KMS-11 (cell line): ENCODE measurements around the gene CBFA2T3.

ENCODE experiments used
- H2AFZ ChIP-seq: fragments of 200-600 bp; sonication (generic); 2 replicates; pipeline ENCODE4 v1.6.1; 2016; ENCODE audit warnings: antibody characterized with exemption, mixed run types, low read depth
- H3K27ac ChIP-seq: fragments of 200-600 bp; sonication (generic); 2 replicates; pipeline ENCODE4 v1.6.1; 2016; ENCODE audit warnings: mild to moderate bottlenecking, mixed run types
- H3K27me3 ChIP-seq: fragments of 200-600 bp; sonication (generic); 2 replicates; pipeline ENCODE4 v1.6.1; 2017; ENCODE audit warnings: mild to moderate bottlenecking, low read depth, mixed run types, moderate library complexity; ENCODE audit not compliant: insufficient read depth
- H3K36me3 ChIP-seq: fragments of 200-600 bp; sonication (generic); 2 replicates; pipeline ENCODE4 v1.6.1; 2017; ENCODE audit warnings: mild to moderate bottlenecking, mixed run types; ENCODE audit not compliant: insufficient read depth
- H3K4me1 ChIP-seq: fragments of 200-600 bp; sonication (generic); 2 replicates; pipeline ENCODE4 v1.6.1; 2016; ENCODE audit warnings: mild to moderate bottlenecking, low read depth, mixed run types; ENCODE audit not compliant: poor library complexity, severe bottlenecking
- H3K4me2 ChIP-seq: fragments of 200-600 bp; sonication (generic); 2 replicates; pipeline ENCODE4 v1.7.0; 2016; ENCODE audit warnings: mild to moderate bottlenecking, mixed run types
- H3K4me3 ChIP-seq: fragments of 200-600 bp; sonication (generic); IDR thresholded peaks from 2 replicates; pipeline ENCODE4 v1.6.1; 2017; ENCODE audit warnings: low read depth, low read length, mixed read lengths; ENCODE audit not compliant: insufficient read depth
- H3K79me2 ChIP-seq: fragments of 200-600 bp; sonication (generic); 2 replicates; pipeline ENCODE4 v1.6.1; 2016; ENCODE audit warnings: low read depth, mixed run types; ENCODE audit not compliant: insufficient read depth
- H3K9ac ChIP-seq: fragments of 200-600 bp; sonication (generic); 2 replicates; pipeline ENCODE4 v1.6.1; 2016; ENCODE audit warnings: mild to moderate bottlenecking, mixed run types
- H4K20me1 ChIP-seq: fragments of 200-600 bp; sonication (generic); 2 replicates; pipeline ENCODE4 v1.6.1; 2016; ENCODE audit warnings: mild to moderate bottlenecking, mixed run types; ENCODE audit not compliant: insufficient read depth
- CTCF ChIP-seq: fragments of 200-600 bp; sonication (generic); conservative IDR thresholded peaks from 2 replicates; pipeline ENCODE4 v1.6.1; 2017; ENCODE audit warnings: low read depth, mild to moderate bottlenecking, antibody characterized with exemption, low read length, moderate library complexity, mixed read lengths

Gene CBFA2T3

GRCh38 chr16:88862968-88863367 is 114.0 kb downstream of the CBFA2T3 start:
- Histone ChIP-seq H3K27me3 (peaks cover 28% of the 10 kb centered on the region), H3K36me3 (no peaks in the 10 kb centered on the region; the same call in 1 of the 2 replicates), H4K20me1 (no peaks in the 10 kb centered on the region), H3K9ac (no peak overlapping the region), H3K4me2 (no peak overlapping the region), H2AFZ (no peak overlapping the region), H3K4me1 (peaks cover 3% of the 10 kb centered on the region), H3K4me3 (no peak overlapping the region), H3K27ac (no peak overlapping the region), H3K79me2 (no peaks in the 10 kb centered on the region; the same call in 1 of the 2 replicates)
- TF ChIP-seq CTCF: no peak

GRCh38 chr16:88861359-88861758 is 115.6 kb downstream of the CBFA2T3 start:
- Histone ChIP-seq H3K4me3 (no peak overlapping the region), H2AFZ (no peak overlapping the region), H3K79me2 (no peaks in the 10 kb centered on the region; the same call in 1 of the 2 replicates), H3K4me2 (no peak overlapping the region), H3K27ac (no peak overlapping the region), H3K27me3 (peaks cover 12% of the 10 kb centered on the region; the same call in 1 of the 2 replicates), H4K20me1 (no peaks in the 10 kb centered on the region), H3K4me1 (peaks cover 7% of the 10 kb centered on the region), H3K9ac (no peak overlapping the region), H3K36me3 (no peaks in the 10 kb centered on the region; the same call in 1 of the 2 replicates)
- no peak for TF ChIP-seq CTCF

- Histone ChIP-seq H3K4me2 (no peak overlapping the region), H3K9ac (no peak overlapping the region), H4K20me1 (no peaks in the 10 kb centered on the region), H3K4me3 (no peak overlapping the region), H2AFZ (no peak overlapping the region), H3K27ac (no peak overlapping the region), H3K36me3 (no peaks in the 10 kb centered on the region; the same call in 1 of the 2 replicates), H3K27me3 (no peaks in the 10 kb centered on the region), H3K4me1 (peaks cover 7% of the 10 kb centered on the region), H3K79me2 (no peaks in the 10 kb centered on the region; the same call in 1 of the 2 replicates)
- no peak for TF ChIP-seq CTCF
These were observed 117.5 kb downstream of the CBFA2T3 start for GRCh38 chr16:88859381-88860091.

GRCh38 chr16:88857728-88858339 is 119.2 kb downstream of the CBFA2T3 start:
- Histone ChIP-seq H3K27me3 (no peaks in the 10 kb centered on the region), H3K4me1 (peaks cover 7% of the 10 kb centered on the region), H3K4me2 (peak overlapping the region; percentile 86), H3K27ac (no peak overlapping the region), H3K79me2 (no peaks in the 10 kb centered on the region; the same call in 1 of the 2 replicates), H3K36me3 (no peaks in the 10 kb centered on the region; the same call in 1 of the 2 replicates), H4K20me1 (no peaks in the 10 kb centered on the region), H2AFZ (peak overlapping the region; percentile 81), H3K4me3 (peak overlapping the region; percentile 73), H3K9ac (peak overlapping the region; percentile 63)
- peak; percentile 66; the same call in 1 of the 2 replicates for TF ChIP-seq CTCF
